ENCODE data around the gene INAVA. TPM values are rescaled to one million over a fixed set of nuclear protein-coding genes. Genes with fewer than 3 reads are reported as not detected.

INAVA gene
- total and polyA plus RNA-seq, 2 experiments from 2014 or later: 25.3 to 43.9 TPM

DNA sequence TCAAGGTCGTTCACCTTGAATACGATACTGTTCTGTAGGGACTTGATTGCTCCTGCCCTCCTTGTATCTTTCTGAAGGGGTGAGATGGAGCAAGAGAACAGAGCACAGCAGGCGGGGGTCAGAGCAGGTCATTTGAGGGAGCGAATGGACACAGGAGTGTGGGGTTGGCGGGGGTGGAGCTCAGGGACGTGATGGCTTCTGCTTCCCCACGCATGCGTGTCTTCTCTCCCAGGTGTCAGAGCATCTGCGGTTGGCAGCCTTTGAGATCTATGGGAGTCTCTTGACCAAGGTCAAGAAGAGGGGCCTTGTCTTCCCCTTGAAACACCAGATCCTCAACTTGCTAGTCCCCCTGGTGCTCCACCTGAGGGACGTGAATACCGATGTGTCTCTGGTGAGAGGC is 63.9 kb downstream of the INAVA start:
- no peak overlapping the region for H2AFZ ChIP-seq
- H3K36me3 Mint-ChIP-seq (ENCODE audit: low read depth): no peaks in the 10 kb centered on the region
- no peaks in the 10 kb centered on the region for H3K27me3 ChIP-seq (ENCODE audit: insufficient read depth)
- H3K4me1 ChIP-seq (ENCODE audit: insufficient read depth): no peaks in the 10 kb centered on the region
- H3K9me3 Mint-ChIP-seq: no peaks in the 10 kb centered on the region
- TF ChIP-seq NANOG (IDR thresholded peaks at IDR 0.05; ENCODE audit: borderline replicate concordance) (no peak), EZH2phosphoT487 (IDR thresholded peaks at IDR 0.05; ENCODE audit: unreplicated experiment) (no peak)
- TF ChIP-seq, protein P1, sequence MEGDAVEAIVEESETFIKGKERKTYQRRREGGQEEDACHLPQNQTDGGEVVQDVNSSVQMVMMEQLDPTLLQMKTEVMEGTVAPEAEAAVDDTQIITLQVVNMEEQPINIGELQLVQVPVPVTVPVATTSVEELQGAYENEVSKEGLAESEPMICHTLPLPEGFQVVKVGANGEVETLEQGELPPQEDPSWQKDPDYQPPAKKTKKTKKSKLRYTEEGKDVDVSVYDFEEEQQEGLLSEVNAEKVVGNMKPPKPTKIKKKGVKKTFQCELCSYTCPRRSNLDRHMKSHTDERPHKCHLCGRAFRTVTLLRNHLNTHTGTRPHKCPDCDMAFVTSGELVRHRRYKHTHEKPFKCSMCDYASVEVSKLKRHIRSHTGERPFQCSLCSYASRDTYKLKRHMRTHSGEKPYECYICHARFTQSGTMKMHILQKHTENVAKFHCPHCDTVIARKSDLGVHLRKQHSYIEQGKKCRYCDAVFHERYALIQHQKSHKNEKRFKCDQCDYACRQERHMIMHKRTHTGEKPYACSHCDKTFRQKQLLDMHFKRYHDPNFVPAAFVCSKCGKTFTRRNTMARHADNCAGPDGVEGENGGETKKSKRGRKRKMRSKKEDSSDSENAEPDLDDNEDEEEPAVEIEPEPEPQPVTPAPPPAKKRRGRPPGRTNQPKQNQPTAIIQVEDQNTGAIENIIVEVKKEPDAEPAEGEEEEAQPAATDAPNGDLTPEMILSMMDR (conservative IDR thresholded peaks at IDR 0.05; ENCODE audit: low read depth in 2 of 2): no peak
- H3K27ac ChIP-seq (ENCODE audit: low read depth): no peak overlapping the region
- no peak overlapping the region for H3K4me2 ChIP-seq
- no peak overlapping the region for H3K4me3 Mint-ChIP-seq
- no peaks in the 10 kb centered on the region for H3F3A ChIP-seq (replicated peaks; ENCODE audit: low read depth)
- H3K9me2 ChIP-seq (ENCODE audit: insufficient read depth): no peaks in the 10 kb centered on the region
- DNase-seq (ENCODE audit: low spot score): no peak
- no peaks in the 10 kb centered on the region for H3K27me3 Mint-ChIP-seq (ENCODE audit: insufficient read depth, low read depth, poor library complexity)
- no peaks in the 10 kb centered on the region for H3K36me3 ChIP-seq (ENCODE audit: insufficient read depth)
- ATAC-seq: no peak
- no peaks in the 10 kb centered on the region for H4K20me1 ChIP-seq (replicated peaks; ENCODE audit: insufficient read depth)
- H3K4me1 Mint-ChIP-seq: peaks cover 7% of the 10 kb centered on the region; the same call in 2 of the 3 replicates
- H3K27ac Mint-ChIP-seq: no peak overlapping the region
- H3K79me2 ChIP-seq (replicated peaks; ENCODE audit: insufficient read depth): no peaks in the 10 kb centered on the region
- no peak overlapping the region for H3K4me3 ChIP-seq

DNA sequence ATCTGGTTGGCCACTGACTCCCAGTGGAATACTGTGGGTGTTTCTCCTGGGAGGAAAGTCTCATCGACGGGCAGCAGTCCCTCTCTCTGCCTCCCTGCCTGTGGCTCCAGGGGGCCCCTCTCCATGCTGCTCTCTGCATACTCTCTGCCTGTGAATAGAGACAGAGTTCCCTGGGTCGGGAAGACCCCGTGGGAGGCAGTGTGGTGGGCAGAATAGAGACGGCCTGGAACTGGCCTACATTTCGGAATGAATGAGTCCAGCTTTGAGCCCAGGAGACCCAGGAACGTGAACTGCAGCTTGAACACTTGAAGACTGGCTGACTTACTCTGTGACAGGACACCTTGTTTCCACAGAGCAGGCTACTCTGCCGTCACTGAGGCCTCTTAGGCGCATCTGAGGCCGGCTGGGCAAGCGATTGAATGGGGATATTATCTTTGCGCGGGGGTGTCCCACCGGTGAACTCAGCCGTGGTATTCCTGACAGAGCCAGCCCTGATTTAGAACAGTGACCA is 64.8 kb downstream of the INAVA start:
- Histone ChIP-seq H3K9me2 (ENCODE audit: insufficient read depth) (no peaks in the 10 kb centered on the region), H3K4me3 (no peak overlapping the region), H3F3A (replicated peaks; ENCODE audit: low read depth) (no peaks in the 10 kb centered on the region), H3K79me2 (replicated peaks; ENCODE audit: insufficient read depth) (no peaks in the 10 kb centered on the region), H3K36me3 (ENCODE audit: insufficient read depth) (no peaks in the 10 kb centered on the region), H3K4me1 (ENCODE audit: insufficient read depth) (no peaks in the 10 kb centered on the region), H3K27me3 (ENCODE audit: insufficient read depth) (no peaks in the 10 kb centered on the region), H2AFZ (peak overlapping the region; percentile 72; the same call in 1 of the 2 replicates), H3K27ac (ENCODE audit: low read depth) (no peak overlapping the region), H3K4me2 (no peak overlapping the region), H4K20me1 (replicated peaks; ENCODE audit: insufficient read depth) (no peaks in the 10 kb centered on the region)
- no peaks in the 10 kb centered on the region for H3K36me3 Mint-ChIP-seq (ENCODE audit: low read depth)
- H3K4me3 Mint-ChIP-seq: no peak overlapping the region
- DNase-seq (ENCODE audit: low spot score): peak; percentile 52
- peaks cover 7% of the 10 kb centered on the region; the same call in 2 of the 3 replicates for H3K4me1 Mint-ChIP-seq
- H3K27ac Mint-ChIP-seq: no peak overlapping the region
- H3K9me3 Mint-ChIP-seq: no peaks in the 10 kb centered on the region; the same call in 2 of the 3 replicates
- no peak for TF ChIP-seq EZH2 (IDR thresholded peaks at IDR 0.05; ENCODE audit: low read depth, unreplicated experiment)
- TF ChIP-seq ZNF331 (CRISPR knock-in tag; IDR thresholded peaks at IDR 0.05; ENCODE audit: low read depth): no peak
- no peak for TF ChIP-seq NANOG (IDR thresholded peaks at IDR 0.05; ENCODE audit: borderline replicate concordance)
- TF ChIP-seq, protein P2, sequence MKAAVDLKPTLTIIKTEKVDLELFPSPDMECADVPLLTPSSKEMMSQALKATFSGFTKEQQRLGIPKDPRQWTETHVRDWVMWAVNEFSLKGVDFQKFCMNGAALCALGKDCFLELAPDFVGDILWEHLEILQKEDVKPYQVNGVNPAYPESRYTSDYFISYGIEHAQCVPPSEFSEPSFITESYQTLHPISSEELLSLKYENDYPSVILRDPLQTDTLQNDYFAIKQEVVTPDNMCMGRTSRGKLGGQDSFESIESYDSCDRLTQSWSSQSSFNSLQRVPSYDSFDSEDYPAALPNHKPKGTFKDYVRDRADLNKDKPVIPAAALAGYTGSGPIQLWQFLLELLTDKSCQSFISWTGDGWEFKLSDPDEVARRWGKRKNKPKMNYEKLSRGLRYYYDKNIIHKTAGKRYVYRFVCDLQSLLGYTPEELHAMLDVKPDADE (IDR thresholded peaks at IDR 0.05): no peak
- no peak for TF ChIP-seq JUNB (IDR thresholded peaks at IDR 0.05; ENCODE audit: unreplicated experiment)
- TF ChIP-seq, protein P1 (conservative IDR thresholded peaks at IDR 0.05; ENCODE audit: low read depth in 2 of 2): peak; percentile 16 to 36; a peak in 2 of 4 replicates
- no peak for TF ChIP-seq CREB1 (CRISPR knock-in tag; IDR thresholded peaks at IDR 0.05; ENCODE audit: low read depth)
- TF ChIP-seq EZH2phosphoT487 (IDR thresholded peaks at IDR 0.05; ENCODE audit: unreplicated experiment): no peak
- H3K27me3 Mint-ChIP-seq (ENCODE audit: insufficient read depth, low read depth, poor library complexity): no peaks in the 10 kb centered on the region
- ATAC-seq: peak; percentile 95
